HG03175 (cell line): ENCODE data around the gene SCML2.
"Not testable (repeated sequence)": the region's sequence is repeated elsewhere in the genome, so short reads cannot be mapped to it uniquely, and the experiment has no call there.

Experiments
- ATAC-seq: cut with Tn5 transposase; IDR thresholded peaks from one replicate; pipeline ENCODE4 v1.9.1; 2021; ENCODE audit warnings: mild to moderate bottlenecking, moderate library complexity; ENCODE audit not compliant: unreplicated experiment

Gene SCML2

GRCh38 chrX:18271725-18272124, 82.8 kb downstream of the SCML2 start:
- no peak for ATAC-seq

- no peak for ATAC-seq
Measured at GRCh38 chrX:18271309-18271708, 83.2 kb downstream of the SCML2 start.

GRCh38 chrX:18255059-18255458, 99.4 kb downstream of the SCML2 start:
- no peak for ATAC-seq

GRCh38 chrX:18252644-18253359, 101.7 kb downstream of the SCML2 start:
- ATAC-seq: no peak

GRCh38 chrX:18229646-18230045, 124.8 kb downstream of the SCML2 start:
- not testable (repeated sequence) for ATAC-seq

- no peak for ATAC-seq
Measured at GRCh38 chrX:18228069-18228468, 126.4 kb downstream of the SCML2 start.

- ATAC-seq: no peak
Measured at GRCh38 chrX:18227458-18227857, 127.0 kb downstream of the SCML2 start.

GRCh38 chrX:18220786-18221185, 133.7 kb downstream of the SCML2 start, which contains the start of gene BEND2:
Gene BEND2, minus strand, starts transcription at chrX:18220886. Its CDS starts 136 bp downstream, at chrX:18220750.
- ATAC-seq: no peak

GRCh38 chrX:18210470-18210869, 144.0 kb downstream of the SCML2 start:
- ATAC-seq: no peak

- ATAC-seq: no peak
Measured at GRCh38 chrX:18206657-18207056, 147.8 kb downstream of the SCML2 start.

- no peak for ATAC-seq
Measured at GRCh38 chrX:18203631-18204030, 150.9 kb downstream of the SCML2 start.

GRCh38 chrX:18194688-18195087, 159.8 kb downstream of the SCML2 start:
- no peak for ATAC-seq
